HG03442 (cell line): ENCODE results near the gene PPP1R12B.
A peak's percentile ranks its signal among the peaks of the same experiment; 100 is the strongest.
"Not testable (repeated sequence)": the region's sequence is repeated elsewhere in the genome, so short reads cannot be mapped to it uniquely, and the experiment has no call there.

Experiments used
- ATAC-seq: cut with Tn5 transposase; IDR thresholded peaks from one replicate; pipeline ENCODE4 v1.9.1; 2021; ENCODE audit warnings: mild to moderate bottlenecking, moderate library complexity; ENCODE audit not compliant: unreplicated experiment

PPP1R12B gene

GRCh38 chr1:202480640-202481039 is 132.1 kb downstream of the PPP1R12B start:
- not testable (repeated sequence) for ATAC-seq

- not testable (repeated sequence) for ATAC-seq
These were observed 134.9 kb downstream of the PPP1R12B start for GRCh38 chr1:202483362-202483761.

- not testable (repeated sequence) for ATAC-seq
These were observed 135.5 kb downstream of the PPP1R12B start for GRCh38 chr1:202484032-202484431.

DNA sequence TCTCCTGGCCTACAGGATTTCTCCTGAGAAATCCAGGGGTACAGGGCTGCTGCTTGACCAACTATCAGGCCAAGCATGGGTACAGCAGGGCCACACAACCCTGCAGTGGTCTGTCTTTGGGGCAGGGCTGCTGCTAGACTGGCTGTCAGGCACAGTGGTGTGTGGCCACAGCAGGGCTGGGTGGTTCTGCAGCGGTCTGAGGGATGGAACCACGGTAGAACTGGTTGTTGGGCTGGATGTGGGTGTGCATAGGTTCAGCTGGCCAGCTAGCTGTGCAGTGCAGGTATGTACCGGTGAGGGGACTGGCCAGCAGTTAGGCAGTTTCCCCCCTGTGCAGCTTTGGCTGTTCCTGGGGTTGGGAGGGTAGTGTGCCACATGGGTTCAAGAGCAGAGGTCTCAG is 136.3 kb downstream of the PPP1R12B start:
- ATAC-seq = not testable (repeated sequence)

- ATAC-seq = peak; percentile 74
These were observed 139.7 kb downstream of the PPP1R12B start for GRCh38 chr1:202488178-202488649.

- ATAC-seq = not testable (repeated sequence)
These were observed 140.6 kb downstream of the PPP1R12B start for GRCh38 chr1:202489101-202489500.

DNA sequence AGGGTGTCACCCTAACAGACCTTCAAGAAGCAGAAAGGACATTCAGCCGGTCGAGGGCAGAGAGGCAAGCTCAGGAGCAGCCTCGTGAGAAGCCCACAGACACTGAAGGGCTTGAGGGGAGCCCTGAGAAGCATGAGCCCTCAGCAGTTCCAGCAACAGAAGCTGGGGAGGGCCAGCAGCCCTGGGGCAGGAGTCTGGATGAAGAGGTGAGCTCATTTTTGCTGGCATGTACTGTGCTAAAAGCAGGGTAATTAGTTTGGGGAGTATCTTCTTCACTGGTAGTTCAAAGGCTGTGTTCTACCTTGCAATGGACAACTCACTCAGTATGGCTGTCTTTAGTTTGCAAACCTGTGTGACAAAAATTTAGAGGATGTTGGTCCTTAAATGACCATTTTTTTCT is 144.6 kb downstream of the PPP1R12B start:
- not testable (repeated sequence) for ATAC-seq

- no peak for ATAC-seq
These were observed 150.0 kb downstream of the PPP1R12B start for GRCh38 chr1:202498542-202498941.

DNA sequence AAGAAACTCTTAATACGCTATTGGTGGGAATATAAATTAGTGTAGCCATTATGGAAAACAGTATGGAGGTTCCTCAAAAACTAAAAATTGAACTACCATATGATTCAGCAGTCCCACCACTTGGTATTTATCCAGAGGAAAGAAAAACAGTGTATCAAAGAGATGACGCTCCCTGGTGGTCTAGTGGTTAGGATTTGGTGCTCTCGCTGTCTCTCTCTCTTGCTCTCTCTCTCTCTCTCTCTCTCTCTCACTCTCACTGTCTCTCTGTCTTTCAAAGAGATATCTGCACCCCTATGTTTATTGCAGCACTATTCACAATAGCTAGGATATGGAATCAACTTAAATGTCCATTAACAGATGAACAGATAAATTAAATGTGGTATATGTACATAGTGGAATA is 151.5 kb downstream of the PPP1R12B start:
- not testable (repeated sequence) for ATAC-seq

- no peak for ATAC-seq
These were observed 152.8 kb downstream of the PPP1R12B start for GRCh38 chr1:202501281-202501680.

DNA sequence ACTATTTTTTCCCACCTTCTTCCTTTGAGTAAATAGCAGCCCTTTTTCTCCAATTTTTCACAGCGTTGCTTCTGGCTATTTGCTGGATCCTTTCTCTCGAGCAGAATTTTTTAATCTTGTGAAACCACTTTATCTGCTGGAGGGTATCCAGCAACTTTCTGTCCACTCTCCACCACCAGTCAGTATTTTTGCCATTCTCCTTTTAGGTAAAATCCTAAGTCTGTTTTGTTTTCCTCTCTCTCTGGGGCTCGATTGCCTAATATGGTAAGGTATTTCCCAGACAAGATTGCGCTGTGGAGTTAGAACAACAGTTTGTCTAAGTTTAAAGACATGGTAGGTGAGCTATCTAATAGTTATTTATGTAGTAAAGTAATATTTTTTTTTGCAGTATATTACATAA is 156.9 kb downstream of the PPP1R12B start:
- ATAC-seq = no peak

DNA sequence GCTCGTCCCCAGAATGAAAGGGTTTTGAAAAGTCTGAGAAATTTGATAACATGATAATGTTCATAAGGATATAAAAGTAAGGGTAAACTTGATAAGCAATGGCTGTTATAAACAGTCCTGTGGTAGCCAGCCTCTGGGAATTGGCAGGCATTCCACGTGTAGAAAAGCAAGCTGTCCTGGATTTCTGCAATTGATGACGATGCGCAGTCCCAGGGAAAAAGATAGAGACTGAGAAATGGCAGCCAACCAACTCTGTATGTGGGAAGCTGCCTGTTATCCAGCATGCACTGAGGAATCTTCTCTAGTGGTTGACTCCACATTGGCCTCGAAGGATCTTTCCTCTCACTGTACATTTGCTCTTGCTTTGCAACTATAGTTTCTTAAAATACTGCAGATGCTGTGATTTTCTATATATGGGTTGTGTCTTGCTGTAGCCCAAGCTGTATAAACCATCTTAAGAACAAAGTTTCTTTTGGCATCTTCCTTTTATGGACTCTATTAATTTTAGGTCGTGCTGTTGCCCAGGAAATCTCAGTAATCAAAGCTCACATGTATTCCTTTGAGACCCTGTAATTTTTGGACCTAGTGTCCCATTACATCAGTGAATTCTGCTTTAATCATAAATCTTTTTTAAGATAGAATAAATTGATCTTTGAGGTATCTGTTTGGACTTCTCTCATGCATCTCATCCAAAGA is 157.5 kb downstream of the PPP1R12B start:
- not testable (repeated sequence) for ATAC-seq

DNA sequence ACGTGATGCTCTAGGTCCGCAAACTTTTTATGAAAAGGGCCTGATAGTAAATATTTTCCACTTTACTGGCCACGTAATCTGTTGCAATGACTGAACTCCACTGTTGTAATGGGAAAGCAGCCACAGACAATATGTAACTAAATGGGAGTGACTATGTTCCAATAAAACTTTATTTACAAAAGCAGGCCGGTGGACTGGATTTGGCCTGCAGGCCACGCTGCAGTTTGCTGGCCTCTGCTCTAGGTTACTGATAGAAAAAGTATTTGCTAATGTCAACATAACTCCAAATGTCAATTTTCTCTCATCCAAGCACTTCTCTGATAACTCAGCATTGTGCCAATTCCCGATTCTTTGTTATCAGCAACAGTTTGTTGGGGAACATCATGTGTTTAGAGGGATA is 160.4 kb downstream of the PPP1R12B start:
- not testable (repeated sequence) for ATAC-seq

- ATAC-seq = not testable (repeated sequence)
These were observed 165.4 kb downstream of the PPP1R12B start for GRCh38 chr1:202513875-202514274.

- ATAC-seq = no peak
These were observed 168.0 kb downstream of the PPP1R12B start for GRCh38 chr1:202516434-202516877.

GRCh38 chr1:202517146-202517545 is 168.6 kb downstream of the PPP1R12B start:
- not testable (repeated sequence) for ATAC-seq

- not testable (repeated sequence) for ATAC-seq
These were observed 169.7 kb downstream of the PPP1R12B start for GRCh38 chr1:202518180-202518579.

DNA sequence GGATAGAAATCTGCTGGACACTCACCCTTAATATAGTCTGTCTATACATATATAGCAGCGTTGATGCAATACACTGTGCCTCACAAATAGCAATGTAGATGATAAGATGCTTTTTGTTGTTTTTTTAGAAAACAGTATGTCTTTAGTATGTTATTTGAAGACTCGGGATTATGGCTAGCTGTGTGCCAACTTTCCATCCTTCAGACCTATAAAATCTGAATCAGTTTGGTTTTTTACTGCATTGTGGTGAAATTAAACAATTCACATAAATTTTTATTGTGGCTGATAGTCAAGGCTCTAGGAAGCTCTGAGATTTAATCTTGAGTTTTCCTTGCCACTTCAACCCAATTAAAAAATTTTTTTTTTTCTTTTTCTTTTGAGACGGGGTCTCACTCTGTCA is 170.4 kb downstream of the PPP1R12B start:
- ATAC-seq = not testable (repeated sequence)

- not testable (repeated sequence) for ATAC-seq
These were observed 171.8 kb downstream of the PPP1R12B start for GRCh38 chr1:202520129-202520856.

DNA sequence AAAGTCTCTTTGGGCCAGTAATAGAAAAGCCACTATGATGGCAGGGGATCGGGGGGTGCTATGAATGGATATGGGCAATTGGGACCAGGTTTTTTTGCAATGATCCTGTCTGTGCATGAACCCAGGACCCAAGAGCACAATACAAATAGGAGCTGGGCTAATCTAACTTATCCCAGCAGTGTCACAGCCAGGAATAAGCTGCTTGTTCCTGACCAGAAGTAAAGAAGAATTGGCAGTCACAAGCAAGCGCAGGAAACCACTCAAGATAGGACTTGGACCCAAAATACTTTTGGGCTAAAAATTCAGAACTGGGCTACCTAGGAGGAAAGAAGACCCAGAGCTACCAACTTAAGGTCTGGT is 172.3 kb downstream of the PPP1R12B start:
- ATAC-seq = not testable (repeated sequence)

- ATAC-seq = not testable (repeated sequence)
These were observed 173.0 kb downstream of the PPP1R12B start for GRCh38 chr1:202521484-202521883.

DNA sequence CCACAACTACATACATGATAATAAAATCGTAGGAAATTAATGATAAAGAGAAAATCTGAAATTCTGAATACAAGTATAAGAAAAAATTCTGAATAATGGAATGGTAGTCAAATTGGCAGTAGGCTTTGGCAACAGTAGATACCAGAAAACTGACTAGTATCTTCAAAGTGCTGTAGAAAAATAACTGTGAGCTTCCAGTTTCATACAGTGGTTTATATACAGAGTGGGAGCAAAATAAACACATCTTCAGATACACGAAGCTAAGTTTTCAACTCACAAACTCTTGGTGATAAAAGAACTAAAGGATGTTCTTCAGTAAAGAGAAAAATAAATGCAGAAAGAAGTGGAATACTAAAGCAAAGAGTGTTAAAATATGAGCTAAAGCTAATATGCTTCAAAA is 173.4 kb downstream of the PPP1R12B start:
- ATAC-seq = no peak
